ENCODE results near the gene SLC45A1.

DNA sequence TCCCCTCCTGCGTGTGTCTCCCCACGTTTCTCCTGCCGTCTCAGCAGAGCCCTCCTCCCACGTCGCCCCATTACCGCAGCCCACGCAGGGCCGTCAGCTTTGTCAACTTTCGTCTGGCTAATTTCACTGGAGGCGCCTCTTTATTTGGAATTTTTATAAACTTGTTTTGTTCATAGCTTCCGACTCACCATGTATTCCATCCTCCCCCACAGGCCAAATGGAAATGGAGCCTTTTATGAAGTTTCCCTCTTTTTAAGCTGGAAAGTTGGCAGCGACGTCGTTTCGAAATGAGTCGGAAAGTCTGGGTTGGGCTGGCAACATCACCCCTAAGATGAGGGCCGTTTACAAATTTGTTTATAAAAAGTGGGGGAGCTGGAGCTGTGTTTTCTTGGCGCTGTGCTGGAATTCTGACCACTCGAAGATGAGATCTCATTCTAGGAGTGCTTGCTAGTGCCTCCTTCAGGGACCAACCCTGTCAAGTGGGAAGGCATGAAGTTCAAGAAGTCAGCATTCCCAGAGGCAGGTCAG lies 23.7 kb upstream of the SLC45A1 start:
- TF ChIP-seq, protein P1, sequence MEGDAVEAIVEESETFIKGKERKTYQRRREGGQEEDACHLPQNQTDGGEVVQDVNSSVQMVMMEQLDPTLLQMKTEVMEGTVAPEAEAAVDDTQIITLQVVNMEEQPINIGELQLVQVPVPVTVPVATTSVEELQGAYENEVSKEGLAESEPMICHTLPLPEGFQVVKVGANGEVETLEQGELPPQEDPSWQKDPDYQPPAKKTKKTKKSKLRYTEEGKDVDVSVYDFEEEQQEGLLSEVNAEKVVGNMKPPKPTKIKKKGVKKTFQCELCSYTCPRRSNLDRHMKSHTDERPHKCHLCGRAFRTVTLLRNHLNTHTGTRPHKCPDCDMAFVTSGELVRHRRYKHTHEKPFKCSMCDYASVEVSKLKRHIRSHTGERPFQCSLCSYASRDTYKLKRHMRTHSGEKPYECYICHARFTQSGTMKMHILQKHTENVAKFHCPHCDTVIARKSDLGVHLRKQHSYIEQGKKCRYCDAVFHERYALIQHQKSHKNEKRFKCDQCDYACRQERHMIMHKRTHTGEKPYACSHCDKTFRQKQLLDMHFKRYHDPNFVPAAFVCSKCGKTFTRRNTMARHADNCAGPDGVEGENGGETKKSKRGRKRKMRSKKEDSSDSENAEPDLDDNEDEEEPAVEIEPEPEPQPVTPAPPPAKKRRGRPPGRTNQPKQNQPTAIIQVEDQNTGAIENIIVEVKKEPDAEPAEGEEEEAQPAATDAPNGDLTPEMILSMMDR (conservative IDR thresholded peaks at IDR 0.05), result no peak
- TF ChIP-seq EZH2 (IDR thresholded peaks at IDR 0.05; ENCODE audit: low read depth), result no peak

All from PC-9 (cell line).